ENCODE results near the gene PRG3. TPM values are rescaled to one million over a fixed set of nuclear protein-coding genes. Genes with fewer than 3 reads are reported as not detected.
"Not testable (repeated sequence)": the region's sequence is repeated elsewhere in the genome, so short reads cannot be mapped to it uniquely, and the experiment has no call there.

Gene PRG3
- total and polyA plus RNA-seq, 9 donors, result not detected

DNA sequence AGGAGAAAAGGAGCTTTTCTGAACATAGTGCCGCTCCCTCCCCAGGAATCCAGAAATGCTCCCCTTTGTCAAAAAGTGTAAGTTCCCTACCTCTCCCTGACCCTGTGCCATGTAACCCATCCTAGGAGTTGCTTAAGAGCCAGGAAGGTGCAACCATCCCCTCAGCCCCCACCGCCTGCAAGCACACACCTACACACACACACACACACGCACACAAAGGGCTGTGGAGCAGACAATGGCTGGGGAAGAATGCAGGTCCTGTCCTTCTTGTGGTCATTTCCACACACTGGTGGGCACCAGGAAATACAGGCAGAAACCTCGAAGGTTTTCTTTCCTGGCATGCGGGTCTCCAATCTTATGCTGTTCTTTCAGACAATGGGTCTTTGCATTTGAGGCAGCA, 41.6 kb downstream of the PRG3 start:
- 78 to 89% (median 85%) methylated on average over 5 of the region's 5 CpGs for WGBS, 3 donors
- H3K4me3 ChIP-seq, result no peak overlapping the region
- H3K27ac ChIP-seq, result no peak overlapping the region
- no peaks in the 10 kb centered on the region for H3K36me3 ChIP-seq
- DNase-seq, result peak in 1 of 5 donors; percentile 16
- no peaks in the 10 kb centered on the region for H3K27me3 ChIP-seq
- intact Hi-C loops (cut with DNase I), result loop anchor here in 2 of 4 donors (5.0 to 10.0 kb wide), 2 partner anchors 83 to 85 kb away; partner anchors contain the start of gene SLC43A3 (in 1 of the 2)
- H3K9me3 ChIP-seq, result no peaks in the 10 kb centered on the region
- TF ChIP-seq POLR2A (IDR thresholded peaks at IDR 0.05), result no peak
- TF ChIP-seq, protein P1, sequence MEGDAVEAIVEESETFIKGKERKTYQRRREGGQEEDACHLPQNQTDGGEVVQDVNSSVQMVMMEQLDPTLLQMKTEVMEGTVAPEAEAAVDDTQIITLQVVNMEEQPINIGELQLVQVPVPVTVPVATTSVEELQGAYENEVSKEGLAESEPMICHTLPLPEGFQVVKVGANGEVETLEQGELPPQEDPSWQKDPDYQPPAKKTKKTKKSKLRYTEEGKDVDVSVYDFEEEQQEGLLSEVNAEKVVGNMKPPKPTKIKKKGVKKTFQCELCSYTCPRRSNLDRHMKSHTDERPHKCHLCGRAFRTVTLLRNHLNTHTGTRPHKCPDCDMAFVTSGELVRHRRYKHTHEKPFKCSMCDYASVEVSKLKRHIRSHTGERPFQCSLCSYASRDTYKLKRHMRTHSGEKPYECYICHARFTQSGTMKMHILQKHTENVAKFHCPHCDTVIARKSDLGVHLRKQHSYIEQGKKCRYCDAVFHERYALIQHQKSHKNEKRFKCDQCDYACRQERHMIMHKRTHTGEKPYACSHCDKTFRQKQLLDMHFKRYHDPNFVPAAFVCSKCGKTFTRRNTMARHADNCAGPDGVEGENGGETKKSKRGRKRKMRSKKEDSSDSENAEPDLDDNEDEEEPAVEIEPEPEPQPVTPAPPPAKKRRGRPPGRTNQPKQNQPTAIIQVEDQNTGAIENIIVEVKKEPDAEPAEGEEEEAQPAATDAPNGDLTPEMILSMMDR (IDR thresholded peaks at IDR 0.05), result no peak
- TF ChIP-seq EP300 (IDR thresholded peaks at IDR 0.05), result no peak
- H3K4me1 ChIP-seq (ENCODE audit: insufficient read depth), result peaks cover 5% of the 10 kb centered on the region

DNA sequence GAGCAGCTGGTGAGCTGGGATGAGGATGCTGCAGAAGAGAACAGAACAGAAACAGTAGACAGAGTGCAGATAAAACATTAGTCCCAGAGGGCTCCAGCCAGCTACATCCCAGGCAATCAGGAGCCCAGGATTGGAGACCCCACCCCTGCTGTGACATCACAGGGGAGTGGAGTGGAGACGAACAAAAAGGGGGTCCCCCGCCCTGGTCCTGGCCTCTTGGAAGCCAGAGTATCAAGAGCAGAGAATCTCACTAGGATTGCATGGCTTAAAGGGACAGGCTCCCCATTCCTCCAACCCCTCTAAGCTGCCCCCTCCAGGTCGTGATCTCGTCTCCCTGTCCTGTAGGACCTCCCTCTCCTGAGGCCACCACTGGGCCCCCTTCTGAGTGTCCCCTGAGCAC, 42.8 kb downstream of the PRG3 start, which contains the start of gene P2RX3:
TSS of gene P2RX3 (plus strand) at position 211 of the 400 bp plus-strand sequence. CDS start 199 bp downstream, outside the sequence.
- intact Hi-C loops (cut with DNase I), result loop anchor here in 2 of 4 donors (5.0 to 10.0 kb wide), 2 partner anchors 84 to 87 kb away; partner anchors contain the start of gene SLC43A3 (in 1 of the 2)
- TF ChIP-seq, protein P1 (IDR thresholded peaks at IDR 0.05), result no peak
- no peak for TF ChIP-seq POLR2A (IDR thresholded peaks at IDR 0.05)
- TF ChIP-seq EP300 (IDR thresholded peaks at IDR 0.05), result no peak
- no peaks in the 10 kb centered on the region for H3K27me3 ChIP-seq

DNA sequence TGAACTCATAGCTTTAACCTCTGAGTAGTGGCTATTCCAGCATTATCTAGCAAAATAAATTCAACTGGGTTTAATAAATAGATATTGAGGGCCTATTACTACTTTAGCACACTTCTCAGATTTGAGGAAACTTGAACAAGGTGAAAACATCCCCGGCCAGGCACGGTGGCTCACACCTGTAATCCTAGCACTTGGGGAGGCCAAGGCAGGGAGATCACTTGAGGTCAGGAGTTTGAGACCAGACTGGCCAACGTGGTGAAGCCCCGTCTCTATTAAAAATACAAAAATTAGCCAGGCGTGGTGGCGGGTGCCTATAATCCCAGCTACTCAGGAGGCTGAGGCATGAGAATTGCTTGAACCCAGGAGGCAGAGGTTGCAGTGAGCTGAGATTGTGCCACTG, 44.1 kb downstream of the PRG3 start:
- H3K27ac ChIP-seq; H3K9me3 ChIP-seq; H3K36me3 ChIP-seq; H3K4me1 ChIP-seq (ENCODE audit: insufficient read depth); DNase-seq; H3K27me3 ChIP-seq; H3K4me3 ChIP-seq: not testable (repeated sequence)
- intact Hi-C loops (cut with DNase I), result loop anchor here in 2 of 4 donors (5.0 to 10.0 kb wide), 2 partner anchors 85 to 88 kb away; partner anchors contain the start of gene SLC43A3 (in 1 of the 2)
- 89 to 93% (median 90%) methylated on average over 6 of the region's 6 CpGs for WGBS, 3 donors

More for the DNA sequence above, 42.8 kb downstream of the PRG3 start, which contains the start of gene P2RX3:
- DNase-seq, result no peak
- Histone ChIP-seq H3K9me3 (no peaks in the 10 kb centered on the region), H3K27ac (no peak within 1 kb of the TSS), H3K4me3 (no peak within 1 kb of the TSS), H3K4me1 (ENCODE audit: insufficient read depth) (peaks cover 6% of the 10 kb centered on the region), H3K36me3 (no peaks in the 10 kb centered on the region)
- WGBS, 3 donors, result 19 to 45% (median 36%) methylated on average over 4 of the region's 4 CpGs

DNA sequence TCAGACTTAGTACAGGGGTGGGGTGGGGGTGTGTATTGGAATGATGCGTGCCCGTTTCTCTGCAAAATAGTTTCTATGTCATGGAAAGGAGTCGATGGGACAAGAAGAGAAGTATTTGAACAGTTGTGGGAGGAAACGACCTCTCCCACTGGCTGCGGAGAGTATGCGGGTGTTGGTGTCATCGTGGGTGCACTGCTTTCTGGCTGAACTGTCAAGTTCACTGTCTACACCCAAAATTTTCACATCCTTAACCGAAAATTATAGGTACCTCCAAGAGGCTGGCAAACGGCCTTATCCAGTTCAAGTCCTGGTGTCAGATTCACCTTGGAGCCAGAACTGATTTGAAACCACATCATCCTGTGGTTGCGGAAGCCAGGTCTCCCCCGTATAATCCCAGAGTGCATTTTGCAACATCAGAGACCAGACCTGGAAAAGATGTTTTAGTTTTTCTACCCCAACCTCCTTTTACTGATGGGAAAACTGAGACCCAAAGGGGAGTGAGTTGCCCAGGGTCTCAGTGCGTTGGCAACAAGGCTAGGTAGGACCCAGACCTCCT, 44.8 kb downstream of the PRG3 start:
- H3K4me3 ChIP-seq, result peak overlapping the region; percentile 83
- intact Hi-C loops (cut with DNase I), result loop anchor here in 2 of 4 donors (5.0 to 10.0 kb wide), 2 partner anchors 86 to 89 kb away; partner anchors contain the start of gene SLC43A3 (in 1 of the 2)
- 14 to 15% (median 15%) methylated on average over 12 of the region's 12 CpGs for WGBS, 3 donors
- no peaks in the 10 kb centered on the region for H3K27me3 ChIP-seq
- peak in 1 of 5 donors; percentile 24 for DNase-seq
- peaks cover 6% of the 10 kb centered on the region for H3K4me1 ChIP-seq (ENCODE audit: insufficient read depth)
- no peak for TF ChIP-seq EP300 (IDR thresholded peaks at IDR 0.05)
- TF ChIP-seq POLR2A (IDR thresholded peaks at IDR 0.05), result no peak
- TF ChIP-seq, protein P1 (IDR thresholded peaks at IDR 0.05), result no peak
- no peaks in the 10 kb centered on the region for H3K9me3 ChIP-seq
- H3K27ac ChIP-seq, result peak overlapping the region; percentile 82 to 84
- no peaks in the 10 kb centered on the region for H3K36me3 ChIP-seq
